PC-9 (cell line): ENCODE data around the gene ZSCAN10. TPM values are rescaled to one million over a fixed set of nuclear protein-coding genes. Genes with fewer than 3 reads are reported as not detected.

Experiments used
- Bru-seq: library from RNA; stranded (reverse); fragments of 400-500 nt; gene quantifications from one replicate; lab custom pipeline; 2021; lab: Mats Ljungman, UMichigan
- BruChase-seq, 2 experiments: library from RNA; stranded (reverse); fragments of 400-500 nt; gene quantifications; one replicate each; lab custom pipeline; 2021; lab: Mats Ljungman, UMichigan
- BruUV-seq: library from RNA; stranded (reverse); fragments of 400-500 nt; replicated peaks from 2 replicates; lab custom pipeline; 2021; lab: Mats Ljungman, UMichigan
- CTCF ChIA-PET: fragments of 300-600 bp; sonication (Branson Sonifier 250); formaldehyde crosslinking; loops from one replicate; lab custom pipeline; 2022; ENCODE audit warnings: antibody characterized with exemption; lab: Charles Lee
- POLR2A ChIA-PET: fragments of 300-600 bp; sonication (Branson Sonifier 250); formaldehyde crosslinking; loops from one replicate; lab custom pipeline; 2022; ENCODE audit warnings: antibody characterized with exemption; ENCODE audit not compliant: unreplicated experiment; lab: Charles Lee
- DNase-seq, 2 experiments: peaks; one replicate each; pipeline versions ENCODE4 v3.0.0 to v3.0.0-alpha.2; 2015 to 2022; ENCODE audit warnings: mixed read lengths in 1 of 2
- H2AFZ ChIP-seq: fragments of 200-600 bp; sonication (generic); 2 replicates; pipeline ENCODE4 v1.8.1; 2017; ENCODE audit warnings: antibody characterized with exemption
- H3F3A ChIP-seq: fragments of 200-600 bp; sonication (generic); 2 replicates; pipeline ENCODE4 v1.8.1; 2017; ENCODE audit warnings: antibody characterized with exemption, mild to moderate bottlenecking, low read depth; ENCODE audit not compliant: insufficient read depth
- H3K27ac ChIP-seq: fragments of 200-600 bp; sonication (generic); 2 replicates; pipeline ENCODE4 v1.6.1; 2016; ENCODE audit warnings: mixed run types
- H3K27me3 ChIP-seq: fragments of 200-600 bp; sonication (generic); 2 replicates; pipeline ENCODE4 v1.6.1; 2016; ENCODE audit warnings: low read depth, mixed run types; ENCODE audit not compliant: insufficient read depth
- H3K36me3 ChIP-seq: fragments of 200-600 bp; sonication (generic); 2 replicates; pipeline ENCODE4 v1.6.1; 2016; ENCODE audit warnings: low read depth, mixed run types
- H3K4me1 ChIP-seq: fragments of 200-600 bp; sonication (generic); replicated peaks from 2 replicates; pipeline ENCODE4 v1.6.1; 2016; ENCODE audit warnings: mixed run types; ENCODE audit not compliant: insufficient read depth
- H3K4me2 ChIP-seq: fragments of 200-600 bp; sonication (generic); 2 replicates; pipeline ENCODE4 v1.6.1; 2017; ENCODE audit warnings: mixed run types
- H3K4me3 ChIP-seq: fragments of 200-600 bp; sonication (generic); 2 replicates; pipeline ENCODE4 v1.6.1; 2016; ENCODE audit warnings: mixed run types
- H3K79me2 ChIP-seq: fragments of 200-600 bp; sonication (generic); 2 replicates; pipeline ENCODE4 v1.6.1; 2017; ENCODE audit warnings: low read depth, mixed run types
- H3K9me2 ChIP-seq: fragments of 200-600 bp; sonication (generic); 2 replicates; pipeline ENCODE4 v1.8.1; 2017; ENCODE audit warnings: mild to moderate bottlenecking; ENCODE audit not compliant: insufficient read depth
- H3K9me3 ChIP-seq: fragments of 200-600 bp; sonication (generic); 2 replicates; pipeline ENCODE4 v1.8.1; 2016; ENCODE audit warnings: low read depth; ENCODE audit not compliant: insufficient read depth
- H4K20me1 ChIP-seq: fragments of 200-600 bp; sonication (generic); 2 replicates; pipeline ENCODE4 v1.8.1; 2017; ENCODE audit not compliant: insufficient read depth
- EZH2 ChIP-seq: fragments of 200-600 bp; sonication (generic); IDR thresholded peaks from 2 replicates; pipeline ENCODE4 v1.8.0; 2017; ENCODE audit warnings: antibody characterized with exemption, low read depth
- intact Hi-C: fragments of 100-400 bp; cut with micrococcal nuclease; formaldehyde crosslinking; loops from one replicate; pipeline ENCODE4 v1.10.0; 2022; ENCODE audit not compliant: unreplicated experiment
- long read RNA-seq: library from polyadenylated mRNA; stranded (forward); transcript quantifications from one replicate; pipeline ENCODE4 v2.0.0, GENCODE V29; 2022
- total RNA-seq: library from RNA; stranded (reverse); gene quantifications from 2 replicates; pipeline ENCODE4 v1.2.3, GENCODE V29; 2021
- TF ChIP-seq, protein P1 (sequence below): fragments of 200-600 bp; sonication (generic); conservative IDR thresholded peaks from 2 replicates; pipeline ENCODE4 v1.6.1; 2017; ENCODE audit warnings: mixed run types, antibody characterized with exemption, mild to moderate bottlenecking, moderate library complexity

The ZSCAN10 gene
- total RNA-seq (0.23 TPM in 1 of 2 replicates, not detected in the other), Bru-seq, nascent RNA (not detected), BruChase-seq, experiment 1, labeled RNA remaining after a 2-hour chase (percentile 14 among the genes with signal in this experiment), BruChase-seq, experiment 2, labeled RNA remaining after a 6-hour chase (percentile 15 among the genes with signal in this experiment)
- long read RNA-seq, partial matches to known transcripts = 0 of 1 reads
- long read RNA-seq, other reads (novel, unspliced or antisense) = 1 of 1 reads

GRCh38 chr16:3098459-3099394 is at the start of gene ZSCAN10:
Gene ZSCAN10 (minus strand): TSS chr16:3099294. CDS start chr16:3092937, 6,357 bp downstream.
- Histone ChIP-seq H3K4me3 (peak within 1 kb of the TSS; percentile 32; the same call in 1 of the 2 replicates), H3K36me3 (no peaks in the 10 kb centered on the region), H3K27ac (no peak within 1 kb of the TSS), H3K4me1 (peaks cover 5% of the 10 kb centered on the region; the same call in 1 of the 2 replicates), H3K9me2 (no peaks in the 10 kb centered on the region), H3F3A (peaks cover 19% of the 10 kb centered on the region), H3K4me2 (peak within 1 kb of the TSS; percentile 65), H2AFZ (no peak within 1 kb of the TSS), H3K9me3 (no peaks in the 10 kb centered on the region), H3K27me3 (no peaks in the 10 kb centered on the region), H3K79me2 (no peaks in the 10 kb centered on the region), H4K20me1 (no peaks in the 10 kb centered on the region)
- intact Hi-C loops = no loop called here
- POLR2A ChIA-PET = interaction anchor here (0.7 kb wide), 1 partner anchor 76 kb away, joined by 6 read pairs; no protein-coding TSS in a partner anchor
- TF ChIP-seq, protein P1, sequence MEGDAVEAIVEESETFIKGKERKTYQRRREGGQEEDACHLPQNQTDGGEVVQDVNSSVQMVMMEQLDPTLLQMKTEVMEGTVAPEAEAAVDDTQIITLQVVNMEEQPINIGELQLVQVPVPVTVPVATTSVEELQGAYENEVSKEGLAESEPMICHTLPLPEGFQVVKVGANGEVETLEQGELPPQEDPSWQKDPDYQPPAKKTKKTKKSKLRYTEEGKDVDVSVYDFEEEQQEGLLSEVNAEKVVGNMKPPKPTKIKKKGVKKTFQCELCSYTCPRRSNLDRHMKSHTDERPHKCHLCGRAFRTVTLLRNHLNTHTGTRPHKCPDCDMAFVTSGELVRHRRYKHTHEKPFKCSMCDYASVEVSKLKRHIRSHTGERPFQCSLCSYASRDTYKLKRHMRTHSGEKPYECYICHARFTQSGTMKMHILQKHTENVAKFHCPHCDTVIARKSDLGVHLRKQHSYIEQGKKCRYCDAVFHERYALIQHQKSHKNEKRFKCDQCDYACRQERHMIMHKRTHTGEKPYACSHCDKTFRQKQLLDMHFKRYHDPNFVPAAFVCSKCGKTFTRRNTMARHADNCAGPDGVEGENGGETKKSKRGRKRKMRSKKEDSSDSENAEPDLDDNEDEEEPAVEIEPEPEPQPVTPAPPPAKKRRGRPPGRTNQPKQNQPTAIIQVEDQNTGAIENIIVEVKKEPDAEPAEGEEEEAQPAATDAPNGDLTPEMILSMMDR = no peak
- no peak for TF ChIP-seq EZH2
- DNase-seq = no peak
- no TSS peak for BruUV-seq
- CTCF ChIA-PET = interaction anchor here (0.6 to 1.2 kb wide), 5 partner anchors 13 to 1075 kb away, joined by 3 to 9 read pairs (median 8); no protein-coding TSS in a partner anchor

- no peaks in the 10 kb centered on the region for H3K36me3 ChIP-seq
- no peaks in the 10 kb centered on the region for H3K27me3 ChIP-seq
- no peaks in the 10 kb centered on the region for H3K9me2 ChIP-seq
- peaks cover 35% of the 10 kb centered on the region for H3F3A ChIP-seq
- ChIA-PET POLR2A (interaction anchor here (0.6 to 0.7 kb wide), 2 partner anchors 9 to 106 kb away, joined by 7 to 10 read pairs; no protein-coding TSS in a partner anchor), CTCF (no interaction called here)
- intact Hi-C loops = no loop called here
- TF ChIP-seq, protein P1 = no peak
- TF ChIP-seq EZH2 = no peak
- no TSS peak for BruUV-seq
- H3K79me2 ChIP-seq = no peaks in the 10 kb centered on the region
- no peak overlapping the region for H3K27ac ChIP-seq
- no peaks in the 10 kb centered on the region for H4K20me1 ChIP-seq
- H2AFZ ChIP-seq = no peak overlapping the region
- H3K4me1 ChIP-seq = peaks cover 6% of the 10 kb centered on the region
- DNase-seq = peak in 1 of 2 experiments; percentile 30
- no peaks in the 10 kb centered on the region for H3K9me3 ChIP-seq
- H3K4me2 ChIP-seq = peak overlapping the region; percentile 97
- peak overlapping the region; percentile 99; the same call in 1 of the 2 replicates for H3K4me3 ChIP-seq
These were observed 49.4 kb upstream of the ZSCAN10 start for GRCh38 chr16:3148256-3149192.
